LoVo (cell line): ENCODE measurements around the gene KLHL30.
A peak's percentile ranks its signal among the peaks of the same experiment; 100 is the strongest.

Experiments
- DNase-seq: peaks from one replicate; pipeline ENCODE4 v3.0.0-alpha.2; 2016; ENCODE audit warnings: low spot score

Gene KLHL30

GRCh38 chr2:238117199-238118154 lies 21.0 kb upstream of the KLHL30 start:
- DNase-seq, result peak; percentile 16

GRCh38 chr2:238119756-238120462 lies 18.6 kb upstream of the KLHL30 start:
- DNase-seq, result no peak

- DNase-seq, result no peak
Observed at GRCh38 chr2:238120463-238121298, 17.8 kb upstream of the KLHL30 start.

- no peak for DNase-seq
Observed at GRCh38 chr2:238121511-238122286, 16.8 kb upstream of the KLHL30 start.

GRCh38 chr2:238122287-238123217 lies 15.9 kb upstream of the KLHL30 start:
- no peak for DNase-seq

GRCh38 chr2:238123218-238123971 lies 15.1 kb upstream of the KLHL30 start:
- no peak for DNase-seq

GRCh38 chr2:238123991-238124470 lies 14.4 kb upstream of the KLHL30 start:
- no peak for DNase-seq

- no peak for DNase-seq
Observed at GRCh38 chr2:238124488-238125126, 13.9 kb upstream of the KLHL30 start.

GRCh38 chr2:238125127-238125885 lies 13.2 kb upstream of the KLHL30 start:
- DNase-seq, result no peak

GRCh38 chr2:238126338-238126737 lies 12.1 kb upstream of the KLHL30 start:
- no peak for DNase-seq

GRCh38 chr2:238126775-238127164 lies 11.7 kb upstream of the KLHL30 start:
- DNase-seq, result no peak

GRCh38 chr2:238127165-238128060 lies 11.1 kb upstream of the KLHL30 start:
- no peak for DNase-seq

- DNase-seq, result no peak
Observed at GRCh38 chr2:238128061-238128440, 10.4 kb upstream of the KLHL30 start.

- DNase-seq, result no peak
Observed at GRCh38 chr2:238128534-238129001, 9.9 kb upstream of the KLHL30 start.

GRCh38 chr2:238129166-238130010 lies 9.1 kb upstream of the KLHL30 start:
- DNase-seq, result no peak

GRCh38 chr2:238130111-238130695 lies 8.3 kb upstream of the KLHL30 start:
- DNase-seq, result no peak
